Neutrophil (primary cell): ENCODE measurements around the gene FST.

Experiments used
- H3K27ac ChIP-seq: fragments of 200-600 bp; sonication (generic); 2 replicates; pipeline ENCODE4 v1.5.1; 2016; ENCODE audit warnings: mild to moderate bottlenecking, moderate library complexity
- H3K27me3 ChIP-seq: fragments of 200-600 bp; sonication (generic); 2 replicates; pipeline ENCODE4 v1.6.0; 2016; ENCODE audit warnings: mild to moderate bottlenecking
- H3K36me3 ChIP-seq: fragments of 200-600 bp; sonication (generic); 2 replicates; pipeline ENCODE4 v1.5.1; 2017
- H3K4me1 ChIP-seq, 2 experiments: fragments of 200-600 bp in 1 of 2; sonication (generic) in 1 of 2; 1 replicate in 1 of 2; 2 replicates in 1 of 2; pipeline versions ENCODE4 v1.5.1 to v1.6.1; 2013 to 2016; ENCODE audit warnings: low read depth in 1 of 2, low read length in 1 of 2, mild to moderate bottlenecking in 1 of 2, moderate library complexity in 1 of 2; ENCODE audit not compliant: control insufficient read depth in 1 of 2, insufficient read depth in 1 of 2
- H3K4me3 ChIP-seq, 2 experiments: fragments of 200-600 bp in 1 of 2; sonication (generic) in 1 of 2; 1 replicate in 1 of 2; 2 replicates in 1 of 2; pipeline ENCODE4 v1.5.1; 2013 to 2016; ENCODE audit warnings: low read depth in 1 of 2, low read length in 1 of 2, mild to moderate bottlenecking in 1 of 2, moderate library complexity in 1 of 2
- H3K9me3 ChIP-seq: fragments of 200-600 bp; sonication (generic); 2 replicates; pipeline ENCODE4 v1.5.1; 2016
- TF ChIP-seq, protein P1 (sequence below): fragments of 200-600 bp; sonication (generic); IDR thresholded peaks from 2 replicates; pipeline ENCODE4 v1.5.1; 2016; ENCODE audit warnings: antibody characterized with exemption

The FST gene

DNA sequence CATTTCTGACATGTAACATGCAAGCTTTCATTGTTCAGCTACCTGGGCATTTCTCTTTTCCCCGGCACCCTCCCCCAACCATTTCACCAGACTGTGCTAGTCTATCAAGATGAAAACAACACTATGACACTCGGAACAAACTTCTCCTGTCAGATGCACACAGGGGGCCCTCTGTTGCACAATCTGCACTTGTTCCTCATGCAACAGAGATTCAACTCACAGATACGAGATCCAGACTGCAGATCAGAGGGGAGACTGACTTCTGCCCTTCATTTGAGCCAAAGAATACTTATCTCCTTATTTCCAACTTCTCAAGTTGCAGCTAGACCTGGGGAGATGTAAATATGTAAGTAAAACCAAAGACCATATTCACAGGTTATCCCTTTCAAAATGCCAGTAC, 15.7 kb upstream of the FST start:
- H3K27me3 ChIP-seq, result peaks cover 48% of the 10 kb centered on the region
- no peaks in the 10 kb centered on the region for H3K36me3 ChIP-seq
- TF ChIP-seq, protein P1, sequence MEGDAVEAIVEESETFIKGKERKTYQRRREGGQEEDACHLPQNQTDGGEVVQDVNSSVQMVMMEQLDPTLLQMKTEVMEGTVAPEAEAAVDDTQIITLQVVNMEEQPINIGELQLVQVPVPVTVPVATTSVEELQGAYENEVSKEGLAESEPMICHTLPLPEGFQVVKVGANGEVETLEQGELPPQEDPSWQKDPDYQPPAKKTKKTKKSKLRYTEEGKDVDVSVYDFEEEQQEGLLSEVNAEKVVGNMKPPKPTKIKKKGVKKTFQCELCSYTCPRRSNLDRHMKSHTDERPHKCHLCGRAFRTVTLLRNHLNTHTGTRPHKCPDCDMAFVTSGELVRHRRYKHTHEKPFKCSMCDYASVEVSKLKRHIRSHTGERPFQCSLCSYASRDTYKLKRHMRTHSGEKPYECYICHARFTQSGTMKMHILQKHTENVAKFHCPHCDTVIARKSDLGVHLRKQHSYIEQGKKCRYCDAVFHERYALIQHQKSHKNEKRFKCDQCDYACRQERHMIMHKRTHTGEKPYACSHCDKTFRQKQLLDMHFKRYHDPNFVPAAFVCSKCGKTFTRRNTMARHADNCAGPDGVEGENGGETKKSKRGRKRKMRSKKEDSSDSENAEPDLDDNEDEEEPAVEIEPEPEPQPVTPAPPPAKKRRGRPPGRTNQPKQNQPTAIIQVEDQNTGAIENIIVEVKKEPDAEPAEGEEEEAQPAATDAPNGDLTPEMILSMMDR, result no peak
- no peak overlapping the region for H3K4me3 ChIP-seq
- no peaks in the 10 kb centered on the region for H3K4me1 ChIP-seq
- no peaks in the 10 kb centered on the region for H3K9me3 ChIP-seq
- H3K27ac ChIP-seq, result no peak overlapping the region

DNA sequence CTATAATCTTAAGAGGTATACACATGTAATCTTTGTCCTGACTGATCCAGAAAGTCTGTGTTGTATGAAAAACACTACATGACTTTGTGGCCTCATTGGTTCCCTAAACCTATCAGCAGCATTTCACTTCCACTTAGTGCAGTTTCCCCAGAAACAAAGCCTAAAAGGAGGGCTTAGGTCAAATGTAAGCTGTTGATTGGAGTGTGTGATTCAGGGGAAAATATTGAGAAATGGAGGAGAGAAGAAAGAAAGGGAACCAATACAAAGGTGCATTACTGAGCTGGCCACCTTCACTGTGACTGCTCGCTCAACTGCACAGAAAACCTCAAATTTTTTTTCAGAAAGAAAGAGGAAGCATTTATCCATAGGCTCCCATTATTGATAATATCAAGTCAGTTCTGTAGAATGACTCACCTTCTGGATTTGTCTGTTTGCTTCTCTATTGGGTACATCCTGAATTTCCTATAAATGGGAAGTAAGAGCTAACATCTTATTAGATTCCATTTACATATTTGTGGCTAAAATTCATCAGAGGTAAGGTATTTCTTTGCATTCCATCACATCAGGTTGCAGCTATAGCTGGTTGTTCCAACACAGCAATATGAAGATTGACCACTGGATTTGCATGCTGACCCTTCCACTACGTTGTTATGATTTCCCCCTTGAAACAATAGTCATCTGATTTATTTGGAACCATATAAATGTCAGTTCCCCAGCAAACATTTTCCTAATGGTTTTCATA, 10.3 kb upstream of the FST start:
- Histone ChIP-seq H3K4me3 (no peak overlapping the region), H3K9me3 (no peaks in the 10 kb centered on the region), H3K27me3 (peaks cover 38% of the 10 kb centered on the region), H3K27ac (no peak overlapping the region), H3K4me1 (no peaks in the 10 kb centered on the region), H3K36me3 (no peaks in the 10 kb centered on the region)
- TF ChIP-seq, protein P1, result no peak

GRCh38 chr5:53472279-53472678, 8.2 kb upstream of the FST start:
- Histone ChIP-seq H3K4me1 (no peaks in the 10 kb centered on the region), H3K36me3 (no peaks in the 10 kb centered on the region), H3K4me3 (no peak overlapping the region), H3K27ac (no peak overlapping the region), H3K9me3 (no peaks in the 10 kb centered on the region), H3K27me3 (peaks cover 49% of the 10 kb centered on the region)
- TF ChIP-seq, protein P1, result no peak

GRCh38 chr5:53472720-53473510, 7.5 kb upstream of the FST start:
- Histone ChIP-seq H3K4me3 (no peak overlapping the region), H3K9me3 (no peaks in the 10 kb centered on the region), H3K27ac (no peak overlapping the region), H3K36me3 (no peaks in the 10 kb centered on the region), H3K4me1 (no peaks in the 10 kb centered on the region), H3K27me3 (peaks cover 56% of the 10 kb centered on the region)
- TF ChIP-seq, protein P1, result no peak

- Histone ChIP-seq H3K36me3 (no peaks in the 10 kb centered on the region), H3K27ac (no peak overlapping the region), H3K9me3 (no peaks in the 10 kb centered on the region), H3K4me1 (peaks cover 2 to 4% of the 10 kb centered on the region in 2 experiments), H3K4me3 (no peak overlapping the region), H3K27me3 (peaks cover 63% of the 10 kb centered on the region)
- TF ChIP-seq, protein P1, result no peak
These were observed 6.8 kb upstream of the FST start for GRCh38 chr5:53473633-53474032.
